GM12878 (cell line): ENCODE data around the gene FGF12. TPM values are rescaled to one million over a fixed set of nuclear protein-coding genes. Genes with fewer than 3 reads are reported as not detected.

Experiments used
- ATAC-seq: fragments of 200-7000 bp; cut with Tn5 transposase; 3 replicates; pipeline ENCODE4 v1.9.1; 2020; ENCODE audit warnings: mild to moderate bottlenecking, moderate library complexity
- BruUV-seq: library from RNA; stranded (reverse); fragments of 400-500 nt; replicated peaks from 2 replicates; lab custom pipeline; 2021; lab: Mats Ljungman, UMichigan
- CTCF ChIA-PET: fragments of 300-600 bp; sonication (Branson Sonifier 250); formaldehyde crosslinking; extraction: SDS; loops from one replicate; lab custom pipeline; 2021; ENCODE audit warnings: inconsistent platforms; lab: Yijun Ruan, JAX
- POLR2A ChIA-PET: fragments of 350-600 bp; formaldehyde crosslinking; extraction: SDS; loops from one replicate; lab custom pipeline; 2021; ENCODE audit warnings: inconsistent platforms; lab: Charles Lee
- RAD21 ChIA-PET: fragments of 300-600 bp; sonication (Branson Sonifier 250); formaldehyde crosslinking; loops from one replicate; lab custom pipeline; 2023; ENCODE audit warnings: antibody characterized with exemption; ENCODE audit not compliant: unreplicated experiment; lab: Charles Lee
- SMC1A ChIA-PET: fragments of 300-600 bp; sonication (Branson Sonifier 250); formaldehyde crosslinking; loops from one replicate; lab custom pipeline; 2023; ENCODE audit not compliant: unreplicated experiment, uncharacterized antibody; lab: Charles Lee
- DNase-seq: peaks from one replicate; pipeline ENCODE4 v3.0.0-alpha.2; 2011; ENCODE audit warnings: low read depth, low spot score
- FAIRE-seq: peaks from 3 replicates; lab custom pipeline; 2011; peaks lifted over from hg19 to GRCh38; lab: Jason Lieb, UNC
- H2AFZ ChIP-seq: 2 replicates; pipeline ENCODE4 v1.6.0; 2011; ENCODE audit warnings: low read depth, low read length, control low read depth; ENCODE audit not compliant: control insufficient read depth
- H3K27ac ChIP-seq: 2 replicates; pipeline ENCODE4 v1.5.1; 2011; ENCODE audit warnings: control low read depth; ENCODE audit not compliant: control insufficient read depth, insufficient read depth
- H3K27me3 ChIP-seq, 2 experiments: replicated peaks in 1 of 2; 2 replicates each; pipeline versions ENCODE4 v1.6.0 to v1.6.1; 2011; ENCODE audit warnings: low read length in 1 of 2; ENCODE audit not compliant: control insufficient read depth in 2 of 2, insufficient read depth in 2 of 2
- H3K36me3 ChIP-seq, 2 experiments: 2 replicates each; pipeline ENCODE4 v1.5.1; 2011; ENCODE audit warnings: low read length in 1 of 2; ENCODE audit not compliant: control insufficient read depth in 2 of 2, insufficient read depth in 2 of 2
- H3K4me1 ChIP-seq: 2 replicates; pipeline ENCODE4 v1.6.1; 2011; ENCODE audit warnings: mild to moderate bottlenecking, low read length, moderate library complexity, mixed read lengths; ENCODE audit not compliant: control insufficient read depth, insufficient read depth
- H3K4me2 ChIP-seq: 2 replicates; pipeline ENCODE4 v1.6.0; 2011; ENCODE audit warnings: control low read depth; ENCODE audit not compliant: control insufficient read depth, insufficient read depth
- H3K4me3 ChIP-seq: fragments of 200-600 bp; sonication (generic); 2 replicates; pipeline ENCODE4 v1.5.1; 2016
- H3K79me2 ChIP-seq: 2 replicates; pipeline ENCODE4 v1.6.0; 2011; ENCODE audit warnings: low read length; ENCODE audit not compliant: control insufficient read depth, insufficient read depth
- H3K9ac ChIP-seq: 2 replicates; pipeline ENCODE4 v1.8.0; 2011; ENCODE audit warnings: low read length, control low read depth, mixed read lengths; ENCODE audit not compliant: control insufficient read depth, insufficient read depth
- H3K9me3 ChIP-seq: replicated peaks from 3 replicates; pipeline ENCODE4 v1.5.1; 2011; ENCODE audit warnings: mild to moderate bottlenecking, low read length; ENCODE audit not compliant: control insufficient read depth, insufficient read depth
- H4K20me1 ChIP-seq: 2 replicates; pipeline ENCODE4 v1.6.0; 2011; ENCODE audit not compliant: control insufficient read depth, insufficient read depth
- ATF3 ChIP-seq: IDR thresholded peaks from 2 replicates; pipeline ENCODE4 v1.6.1; 2011; ENCODE audit warnings: low read depth, mild to moderate bottlenecking, low read length, moderate library complexity, borderline replicate concordance; ENCODE audit errors: extremely low read depth
- ATF7 ChIP-seq: fragments of 450-650 bp; IDR thresholded peaks from 2 replicates; pipeline ENCODE4 v1.6.1; 2016; ENCODE audit warnings: low read depth, mild to moderate bottlenecking
- BACH1 ChIP-seq: fragments of 450-650 bp; IDR thresholded peaks from 2 replicates; pipeline ENCODE4 v1.6.1; 2017; ENCODE audit warnings: mild to moderate bottlenecking, borderline replicate concordance
- E4F1 ChIP-seq: fragments of 450-650 bp; IDR thresholded peaks from 2 replicates; pipeline ENCODE4 v1.6.1; 2018; ENCODE audit warnings: borderline replicate concordance, mild to moderate bottlenecking; ENCODE audit not compliant: partially characterized antibody
- GATAD2B ChIP-seq: fragments of 450-650 bp; conservative IDR thresholded peaks from 2 replicates; pipeline ENCODE4 v1.6.1; 2017; ENCODE audit warnings: low read depth, mild to moderate bottlenecking, moderate library complexity
- KAT2A ChIP-seq: conservative IDR thresholded peaks from 2 replicates; pipeline ENCODE4 v1.6.1; 2011; ENCODE audit warnings: low read depth, low read length; ENCODE audit not compliant: control insufficient read depth
- KDM1A ChIP-seq: fragments of 200-600 bp; sonication (generic); IDR thresholded peaks from 2 replicates; pipeline ENCODE4 v1.6.1; 2016; ENCODE audit warnings: borderline replicate concordance
- NFIC ChIP-seq: IDR thresholded peaks from 2 replicates; pipeline ENCODE4 v1.6.1; 2012; ENCODE audit warnings: low read depth, mild to moderate bottlenecking, inconsistent platforms, low read length, moderate library complexity
- NR2C1 ChIP-seq: fragments of 450-650 bp; IDR thresholded peaks from 2 replicates; pipeline ENCODE4 v1.6.1; 2017; ENCODE audit warnings: antibody characterized with exemption, mild to moderate bottlenecking, moderate library complexity
- PAX5 ChIP-seq: IDR thresholded peaks from 2 replicates; pipeline ENCODE4 v1.6.1; 2011; ENCODE audit warnings: low read depth, low read length, borderline replicate concordance
- RCOR1 ChIP-seq: conservative IDR thresholded peaks from 2 replicates; pipeline ENCODE4 v1.6.1; 2012; ENCODE audit warnings: low read depth, low read length, improper control_type of control experiment
- WGBS: methylation state at CpG from one replicate; pipeline ENCODE4 v1.1.6; 2016; ENCODE audit warnings: low lambda C conversion rate; ENCODE audit not compliant: insufficient replicate concordance, insufficient coverage; ENCODE audit errors: missing lambda C conversion rate; 5-methylcytosine and 5-hydroxymethylcytosine counted together
- in situ Hi-C: fragments of 300-500 bp; cut with MboI; formaldehyde crosslinking; loops from 9 replicates; pipeline ENCODE4 v1.14.3; 2018; ENCODE audit warnings: mixed read lengths
- intact Hi-C: fragments of 100-400 bp; cut with micrococcal nuclease; formaldehyde crosslinking; loops from one replicate; pipeline ENCODE4 v1.14.2; 2022; ENCODE audit not compliant: unreplicated experiment
- polyA plus RNA-seq, 11 experiments: library from polyadenylated mRNA; depleted of rRNA in 4 of 11; unstranded in 6 of 11; stranded (reverse) in 5 of 11; fragments of >200 nt; fragmentation: Nextera tagmentation in 4 of 11; fragmentation: Illumina TruSeq in 1 of 11; extraction: Ambion mirVana in 4 of 11; extraction: Trizol in 1 of 11; gene quantifications; 1 replicate in 1 of 11; 2 replicates in 10 of 11; pipeline versions ENCODE4 v1.2.1 to v1.2.3, GENCODE V29; 2011 to 2016; ENCODE audit warnings: inconsistent platforms in 2 of 11, missing spikeins in 2 of 11, low read depth in 1 of 11
- total RNA-seq, 4 experiments: library from RNA; depleted of rRNA in 3 of 4; stranded (reverse); fragments of >200 nt in 3 of 4; fragmentation: Illumina TruSeq in 1 of 4; extraction: Trizol in 1 of 4; gene quantifications; 2 replicates each; pipeline versions ENCODE4 v1.2.1 to v1.2.3, GENCODE V29; 2013 to 2021
- TF ChIP-seq, protein P1 (sequence below): IDR thresholded peaks from 2 replicates; pipeline ENCODE4 v1.6.1; 2012; ENCODE audit warnings: low read depth, low read length, improper control_type of control experiment

Gene FGF12
- total and polyA plus RNA-seq, 10 of the 15 experiments (the other 5 are each of a cell fraction or from before 2014, with no cell fraction given): 0.03 to 0.43 (median 0.13) TPM; not detected in 7

- no TSS peak for BruUV-seq
- H3K9ac ChIP-seq: no peak overlapping the region
- H3K27ac ChIP-seq: no peak overlapping the region
- no peak overlapping the region for H3K4me2 ChIP-seq
- no peak for FAIRE-seq
- 0% methylated on average over 1 of the region's 1 CpG for WGBS
- ChIA-PET POLR2A (no interaction called here), CTCF (no interaction called here), SMC1A (interaction anchor here (1.1 kb wide), 1 partner anchor 17 kb away, joined by 3 read pairs; no protein-coding TSS in a partner anchor)
- no peak for ATAC-seq
- no peaks in the 10 kb centered on the region for H4K20me1 ChIP-seq
- H3K4me3 ChIP-seq: no peak overlapping the region
- no peaks in the 10 kb centered on the region for H3K36me3 ChIP-seq
- no peaks in the 10 kb centered on the region for H3K9me3 ChIP-seq
- in situ Hi-C loops (no loop called here), intact Hi-C loops (no loop called here)
- H3K4me1 ChIP-seq: no peaks in the 10 kb centered on the region
- H3K79me2 ChIP-seq: no peaks in the 10 kb centered on the region
- H3K27me3 ChIP-seq: no peaks in the 10 kb centered on the region
- DNase-seq: no peak
- H2AFZ ChIP-seq: no peak overlapping the region
- TF ChIP-seq PAX5 (no peak), BACH1 (no peak), NFIC (no peak), NR2C1 (no peak), ATF7 (no peak), KDM1A (no peak), GATAD2B (no peak), E4F1 (no peak), ATF3 (no peak), RCOR1 (no peak), KAT2A (no peak)
- TF ChIP-seq, protein P1, sequence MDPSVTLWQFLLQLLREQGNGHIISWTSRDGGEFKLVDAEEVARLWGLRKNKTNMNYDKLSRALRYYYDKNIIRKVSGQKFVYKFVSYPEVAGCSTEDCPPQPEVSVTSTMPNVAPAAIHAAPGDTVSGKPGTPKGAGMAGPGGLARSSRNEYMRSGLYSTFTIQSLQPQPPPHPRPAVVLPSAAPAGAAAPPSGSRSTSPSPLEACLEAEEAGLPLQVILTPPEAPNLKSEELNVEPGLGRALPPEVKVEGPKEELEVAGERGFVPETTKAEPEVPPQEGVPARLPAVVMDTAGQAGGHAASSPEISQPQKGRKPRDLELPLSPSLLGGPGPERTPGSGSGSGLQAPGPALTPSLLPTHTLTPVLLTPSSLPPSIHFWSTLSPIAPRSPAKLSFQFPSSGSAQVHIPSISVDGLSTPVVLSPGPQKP: no peak
- TF ChIP-seq, all 136 proteins: peak for 0
- RAD21 ChIA-PET: no interaction called here
Observed at GRCh38 chr3:192550356-192550755, 177.0 kb downstream of the FGF12 start.
